ENCODE measurements around the gene WDR87.

GRCh38 chr19:37845932-37846331, 60.5 kb downstream of the WDR87 start:
- TF ChIP-seq TAF1 (IDR thresholded peaks at IDR 0.05; ENCODE audit: borderline replicate concordance, insufficient read depth, low read length): no peak
- TF ChIP-seq REST (IDR thresholded peaks at IDR 0.05; ENCODE audit: insufficient read depth in 1 of 2, low read depth in 2 of 2, low read length in 2 of 2): no peak
- no peak for TF ChIP-seq POLR2AphosphoS5 (IDR thresholded peaks at IDR 0.05; ENCODE audit: low read depth, low read length)
